AG04450 (cell line): ENCODE measurements around the gene ADGRG7. TPM values are rescaled to one million over a fixed set of nuclear protein-coding genes. Genes with fewer than 3 reads are reported as not detected.

ENCODE experiments used
- CTCF ChIA-PET: fragments of 300-600, 350-600 bp; formaldehyde crosslinking; extraction: SDS; loops from one replicate; lab custom pipeline; 2022; ENCODE audit warnings: antibody characterized with exemption, inconsistent platforms; lab: Charles Lee
- POLR2A ChIA-PET: fragments of 350-600 bp; formaldehyde crosslinking; extraction: SDS; loops from one replicate; lab custom pipeline; 2021; ENCODE audit warnings: antibody characterized with exemption, inconsistent platforms; lab: Yijun Ruan, JAX
- DNase-seq: peaks from one replicate; pipeline ENCODE4 v3.0.0-alpha.2; 2011; ENCODE audit warnings: low read depth, low spot score
- H3K27ac ChIP-seq: one replicate; pipeline ENCODE4 v1.5.1; 2012; ENCODE audit warnings: low read depth, low read length, control low read depth
- H3K27me3 ChIP-seq: one replicate; pipeline ENCODE4 v1.6.0; 2012; ENCODE audit warnings: low read length; ENCODE audit not compliant: control insufficient read depth, insufficient read depth
- H3K4me3 ChIP-seq: 2 replicates; pipeline ENCODE4 v1.5.1; 2011; ENCODE audit warnings: mild to moderate bottlenecking, low read depth, low read length, control low read depth
- H3K9me3 ChIP-seq: 2 replicates; pipeline ENCODE4 v1.5.1; 2012; ENCODE audit warnings: low read length; ENCODE audit not compliant: control insufficient read depth, insufficient read depth
- polyA minus RNA-seq: library from RNA; depleted of rRNA, polyadenylated mRNA; stranded (reverse); fragments of >200 nt; gene quantifications from 2 replicates; pipeline ENCODE4 v1.2.3, GENCODE V29; 2011; rRNA and poly(A)+ RNA removed
- polyA plus RNA-seq: library from polyadenylated mRNA; depleted of rRNA; stranded (reverse); fragments of >200 nt; gene quantifications from 2 replicates; pipeline ENCODE4 v1.2.3, GENCODE V29; 2011; rRNA removed
- TF ChIP-seq, protein P1 (sequence below): IDR thresholded peaks from 2 replicates; pipeline ENCODE4 v1.5.1; 2011; ENCODE audit warnings: low read depth, low read length, control low read depth, inconsistent platforms

ADGRG7 gene, protein sequence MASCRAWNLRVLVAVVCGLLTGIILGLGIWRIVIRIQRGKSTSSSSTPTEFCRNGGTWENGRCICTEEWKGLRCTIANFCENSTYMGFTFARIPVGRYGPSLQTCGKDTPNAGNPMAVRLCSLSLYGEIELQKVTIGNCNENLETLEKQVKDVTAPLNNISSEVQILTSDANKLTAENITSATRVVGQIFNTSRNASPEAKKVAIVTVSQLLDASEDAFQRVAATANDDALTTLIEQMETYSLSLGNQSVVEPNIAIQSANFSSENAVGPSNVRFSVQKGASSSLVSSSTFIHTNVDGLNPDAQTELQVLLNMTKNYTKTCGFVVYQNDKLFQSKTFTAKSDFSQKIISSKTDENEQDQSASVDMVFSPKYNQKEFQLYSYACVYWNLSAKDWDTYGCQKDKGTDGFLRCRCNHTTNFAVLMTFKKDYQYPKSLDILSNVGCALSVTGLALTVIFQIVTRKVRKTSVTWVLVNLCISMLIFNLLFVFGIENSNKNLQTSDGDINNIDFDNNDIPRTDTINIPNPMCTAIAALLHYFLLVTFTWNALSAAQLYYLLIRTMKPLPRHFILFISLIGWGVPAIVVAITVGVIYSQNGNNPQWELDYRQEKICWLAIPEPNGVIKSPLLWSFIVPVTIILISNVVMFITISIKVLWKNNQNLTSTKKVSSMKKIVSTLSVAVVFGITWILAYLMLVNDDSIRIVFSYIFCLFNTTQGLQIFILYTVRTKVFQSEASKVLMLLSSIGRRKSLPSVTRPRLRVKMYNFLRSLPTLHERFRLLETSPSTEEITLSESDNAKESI
- not detected in 2 replicates for polyA plus RNA-seq
- not detected in 2 replicates for polyA minus RNA-seq

- DNase-seq = no peak
- POLR2A ChIA-PET = no interaction called here
- Histone ChIP-seq H3K27ac (no peak within 1 kb of the TSS), H3K9me3 (no peaks in the 10 kb centered on the region), H3K4me3 (no peak within 1 kb of the TSS), H3K27me3 (peaks cover 5% of the 10 kb centered on the region)
- TF ChIP-seq, protein P1, sequence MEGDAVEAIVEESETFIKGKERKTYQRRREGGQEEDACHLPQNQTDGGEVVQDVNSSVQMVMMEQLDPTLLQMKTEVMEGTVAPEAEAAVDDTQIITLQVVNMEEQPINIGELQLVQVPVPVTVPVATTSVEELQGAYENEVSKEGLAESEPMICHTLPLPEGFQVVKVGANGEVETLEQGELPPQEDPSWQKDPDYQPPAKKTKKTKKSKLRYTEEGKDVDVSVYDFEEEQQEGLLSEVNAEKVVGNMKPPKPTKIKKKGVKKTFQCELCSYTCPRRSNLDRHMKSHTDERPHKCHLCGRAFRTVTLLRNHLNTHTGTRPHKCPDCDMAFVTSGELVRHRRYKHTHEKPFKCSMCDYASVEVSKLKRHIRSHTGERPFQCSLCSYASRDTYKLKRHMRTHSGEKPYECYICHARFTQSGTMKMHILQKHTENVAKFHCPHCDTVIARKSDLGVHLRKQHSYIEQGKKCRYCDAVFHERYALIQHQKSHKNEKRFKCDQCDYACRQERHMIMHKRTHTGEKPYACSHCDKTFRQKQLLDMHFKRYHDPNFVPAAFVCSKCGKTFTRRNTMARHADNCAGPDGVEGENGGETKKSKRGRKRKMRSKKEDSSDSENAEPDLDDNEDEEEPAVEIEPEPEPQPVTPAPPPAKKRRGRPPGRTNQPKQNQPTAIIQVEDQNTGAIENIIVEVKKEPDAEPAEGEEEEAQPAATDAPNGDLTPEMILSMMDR = no peak
- CTCF ChIA-PET = interaction anchor here (1.5 kb wide), 1 partner anchor 147 kb away, joined by 4 read pairs; no protein-coding TSS in a partner anchor
Measured at GRCh38 chr3:100609305-100609704, at the start of gene ADGRG7. TSS of gene ADGRG7 (plus strand) at chr3:100609601. CDS start at chr3:100609857, 256 bp downstream.

DNA sequence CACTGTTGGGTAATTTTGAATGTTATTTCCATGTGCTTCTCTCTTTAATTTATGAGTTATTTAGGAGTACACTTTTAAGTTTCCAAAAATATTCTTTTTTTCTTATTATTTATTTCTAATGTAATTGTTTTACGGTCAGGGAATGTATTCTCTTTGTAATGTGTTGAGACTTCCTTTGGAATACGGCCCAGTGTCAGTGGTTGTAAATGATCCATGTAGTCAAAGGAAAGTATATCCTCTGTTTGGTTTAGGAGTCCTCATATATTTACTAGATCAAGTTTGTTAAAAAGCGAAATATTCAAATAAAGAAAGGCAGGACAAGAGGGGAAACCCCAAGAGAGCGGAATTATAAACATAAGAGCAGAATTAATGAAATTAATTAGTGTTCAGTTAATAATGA lies 49.0 kb upstream of the ADGRG7 start:
- no peak overlapping the region for H3K27ac ChIP-seq
- H3K9me3 ChIP-seq = no peaks in the 10 kb centered on the region
- no peak overlapping the region for H3K4me3 ChIP-seq
- no peaks in the 10 kb centered on the region for H3K27me3 ChIP-seq
- CTCF ChIA-PET = interaction anchor here (1.2 kb wide), 1 partner anchor 29 kb away, joined by 3 read pairs; no protein-coding TSS in a partner anchor
- no peak for DNase-seq
- TF ChIP-seq, protein P1 = no peak
- POLR2A ChIA-PET = no interaction called here

DNA sequence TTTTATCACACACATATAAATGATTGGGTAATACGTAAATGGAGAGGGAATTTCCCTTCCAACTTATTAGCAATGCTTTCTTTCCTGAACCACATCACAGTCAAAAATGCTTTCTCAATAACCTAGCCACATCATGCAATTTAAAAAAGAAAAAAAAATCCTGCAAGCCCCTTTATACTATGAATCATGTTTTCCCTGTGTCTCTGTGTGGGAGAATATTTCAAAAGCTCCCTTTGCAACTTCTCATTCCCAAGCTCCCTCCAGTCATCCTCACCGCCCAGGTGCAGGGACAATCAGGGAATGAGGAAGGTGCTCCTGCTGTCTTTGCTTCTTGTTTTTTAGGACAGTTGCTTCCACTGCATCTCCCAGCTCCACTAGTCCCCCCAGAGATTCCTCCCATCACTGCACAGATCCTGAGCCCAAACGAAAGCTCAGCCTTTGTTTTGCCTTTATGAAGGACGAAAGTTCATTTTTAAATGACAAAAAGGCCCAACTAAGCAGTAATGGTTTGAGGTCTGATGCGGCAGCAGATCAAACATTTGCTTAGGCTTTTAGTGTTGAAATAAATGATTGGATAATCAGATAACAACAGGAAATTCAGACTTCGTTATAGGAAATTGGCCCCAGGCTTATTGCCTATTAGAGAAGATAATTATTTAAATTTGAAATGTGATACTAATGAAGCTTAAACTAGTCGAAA lies 47.8 kb upstream of the ADGRG7 start:
- POLR2A ChIA-PET = interaction anchor here (1.6 kb wide), 1 partner anchor 69 kb away, joined by 4 read pairs; the partner anchor contains the start of gene TMEM45A
- Histone ChIP-seq H3K27ac (peak overlapping the region; percentile 32), H3K27me3 (no peaks in the 10 kb centered on the region), H3K9me3 (no peaks in the 10 kb centered on the region), H3K4me3 (no peak overlapping the region)
- DNase-seq = peak; percentile 32
- TF ChIP-seq, protein P1 = no peak
- CTCF ChIA-PET = interaction anchor here (0.8 to 0.9 kb wide), 2 partner anchors 98 to 99 kb away, joined by 3 to 4 read pairs; no protein-coding TSS in a partner anchor

DNA sequence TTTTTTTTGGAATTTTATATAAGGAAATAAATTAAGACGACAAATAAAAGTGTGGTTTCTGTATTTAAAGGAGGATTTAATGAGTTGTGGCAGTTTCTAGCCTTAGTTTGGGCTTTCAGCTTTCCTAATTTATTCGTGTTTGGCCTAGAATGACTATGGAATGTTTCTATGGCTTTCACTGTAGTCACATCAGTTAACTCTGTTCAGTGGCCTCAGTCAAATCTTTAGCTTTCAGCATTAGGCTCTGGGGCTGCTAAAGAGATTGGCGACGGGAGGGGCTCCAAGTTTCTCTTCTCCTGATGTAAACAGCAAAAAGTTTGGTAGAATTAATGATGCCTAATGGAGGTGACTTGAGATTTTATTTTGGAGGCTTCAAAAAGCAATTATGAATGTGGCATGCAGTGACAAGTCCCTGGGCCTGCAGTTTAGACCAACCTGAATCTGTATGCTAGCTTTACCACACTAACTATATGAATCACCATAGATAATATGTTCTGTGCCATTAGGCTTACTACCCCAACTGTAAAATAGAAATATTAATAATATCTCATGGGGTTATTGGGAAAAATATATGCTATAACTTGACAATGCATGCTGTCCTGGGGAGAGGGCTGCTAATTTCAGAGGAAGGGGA lies 47.1 kb upstream of the ADGRG7 start:
- ChIA-PET POLR2A (interaction anchor here (1.6 kb wide), 1 partner anchor 70 kb away, joined by 4 read pairs; the partner anchor contains the start of gene TMEM45A), CTCF (interaction anchor here (0.8 kb wide), 1 partner anchor 99 kb away, joined by 4 read pairs; no protein-coding TSS in a partner anchor)
- no peak for DNase-seq
- Histone ChIP-seq H3K9me3 (no peaks in the 10 kb centered on the region), H3K27me3 (no peaks in the 10 kb centered on the region), H3K4me3 (no peak overlapping the region), H3K27ac (no peak overlapping the region)
- TF ChIP-seq, protein P1 = no peak
